GM20000 (cell line): ENCODE results near the gene DEAF1.

Experiments used
- DNase-seq: peaks from one replicate; pipeline ENCODE4 v3.0.0; 2012; ENCODE audit warnings: low spot score
- TF ChIP-seq, protein P1 (sequence below): IDR thresholded peaks from 2 replicates; pipeline ENCODE4 v1.5.1; 2012; ENCODE audit warnings: mild to moderate bottlenecking, control low read depth; ENCODE audit errors: extremely low read depth, missing control alignments

DEAF1 gene

GRCh38 chr11:706957-707816, 12.2 kb upstream of the DEAF1 start:
- peak; percentile 55 for DNase-seq
- TF ChIP-seq, protein P1, sequence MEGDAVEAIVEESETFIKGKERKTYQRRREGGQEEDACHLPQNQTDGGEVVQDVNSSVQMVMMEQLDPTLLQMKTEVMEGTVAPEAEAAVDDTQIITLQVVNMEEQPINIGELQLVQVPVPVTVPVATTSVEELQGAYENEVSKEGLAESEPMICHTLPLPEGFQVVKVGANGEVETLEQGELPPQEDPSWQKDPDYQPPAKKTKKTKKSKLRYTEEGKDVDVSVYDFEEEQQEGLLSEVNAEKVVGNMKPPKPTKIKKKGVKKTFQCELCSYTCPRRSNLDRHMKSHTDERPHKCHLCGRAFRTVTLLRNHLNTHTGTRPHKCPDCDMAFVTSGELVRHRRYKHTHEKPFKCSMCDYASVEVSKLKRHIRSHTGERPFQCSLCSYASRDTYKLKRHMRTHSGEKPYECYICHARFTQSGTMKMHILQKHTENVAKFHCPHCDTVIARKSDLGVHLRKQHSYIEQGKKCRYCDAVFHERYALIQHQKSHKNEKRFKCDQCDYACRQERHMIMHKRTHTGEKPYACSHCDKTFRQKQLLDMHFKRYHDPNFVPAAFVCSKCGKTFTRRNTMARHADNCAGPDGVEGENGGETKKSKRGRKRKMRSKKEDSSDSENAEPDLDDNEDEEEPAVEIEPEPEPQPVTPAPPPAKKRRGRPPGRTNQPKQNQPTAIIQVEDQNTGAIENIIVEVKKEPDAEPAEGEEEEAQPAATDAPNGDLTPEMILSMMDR = no peak

GRCh38 chr11:706439-706956, 11.5 kb upstream of the DEAF1 start:
- TF ChIP-seq, protein P1 = no peak
- DNase-seq = peak; percentile 55

DNA sequence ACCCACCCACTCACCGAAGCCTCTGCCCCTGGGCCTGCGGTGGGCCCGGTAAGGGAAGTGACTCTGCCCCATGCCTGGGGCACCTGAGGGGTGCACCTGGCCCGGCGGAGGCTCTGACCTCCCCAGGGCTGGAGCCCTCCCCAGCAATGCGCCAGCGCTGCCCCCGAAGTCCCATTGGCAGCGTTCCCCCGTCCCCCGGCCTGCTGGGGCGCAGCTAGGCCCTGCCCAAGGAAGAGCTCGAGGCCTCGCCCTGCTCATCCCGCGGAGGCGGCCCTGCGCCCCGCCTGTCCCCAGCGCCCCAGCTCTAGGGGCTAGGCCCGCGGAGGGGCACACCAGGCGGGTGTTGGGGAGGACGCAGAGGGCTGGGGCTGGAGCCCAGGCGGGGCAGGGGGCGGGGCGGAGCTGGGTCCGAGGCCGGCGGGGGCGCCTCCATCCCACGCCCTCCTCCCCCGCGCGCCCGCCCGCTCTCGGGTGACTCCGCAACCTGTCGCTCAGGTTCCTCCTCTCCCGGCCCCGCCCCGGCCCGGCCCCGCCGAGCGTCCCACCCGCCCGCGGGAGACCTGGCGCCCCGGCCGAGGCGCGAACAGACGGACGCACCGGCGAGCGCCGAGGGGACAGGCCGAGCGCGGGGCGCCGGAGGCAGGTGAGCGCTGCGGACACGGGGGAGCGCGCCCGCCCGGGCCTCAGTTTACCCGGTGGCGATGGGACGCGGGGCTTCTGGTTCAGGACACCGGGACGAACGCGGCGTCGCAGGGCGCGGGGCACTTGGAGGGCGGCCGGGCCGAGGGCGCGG, 10.8 kb upstream of the DEAF1 start, which contains the start of gene EPS8L2:
Gene EPS8L2 (plus strand): TSS at position 586 of the 793 bp plus-strand sequence. CDS start 3,177 bp downstream, outside the sequence.
- DNase-seq = peak; percentile 70
- TF ChIP-seq, protein P1 = no peak

GRCh38 chr11:704781-705645, 10.0 kb upstream of the DEAF1 start:
- TF ChIP-seq, protein P1 = no peak
- no peak for DNase-seq

- TF ChIP-seq, protein P1 = no peak
- DNase-seq = no peak
Observed at GRCh38 chr11:704228-704674, 9.2 kb upstream of the DEAF1 start.

- TF ChIP-seq, protein P1 = no peak
- no peak for DNase-seq
Observed at GRCh38 chr11:703506-703905, 8.5 kb upstream of the DEAF1 start.
